Measurements from ENCODE around the gene RNF103.
"Not testable (repeated sequence)": the region's sequence is repeated elsewhere in the genome, so short reads cannot be mapped to it uniquely, and the experiment has no call there.

RNF103 gene

DNA sequence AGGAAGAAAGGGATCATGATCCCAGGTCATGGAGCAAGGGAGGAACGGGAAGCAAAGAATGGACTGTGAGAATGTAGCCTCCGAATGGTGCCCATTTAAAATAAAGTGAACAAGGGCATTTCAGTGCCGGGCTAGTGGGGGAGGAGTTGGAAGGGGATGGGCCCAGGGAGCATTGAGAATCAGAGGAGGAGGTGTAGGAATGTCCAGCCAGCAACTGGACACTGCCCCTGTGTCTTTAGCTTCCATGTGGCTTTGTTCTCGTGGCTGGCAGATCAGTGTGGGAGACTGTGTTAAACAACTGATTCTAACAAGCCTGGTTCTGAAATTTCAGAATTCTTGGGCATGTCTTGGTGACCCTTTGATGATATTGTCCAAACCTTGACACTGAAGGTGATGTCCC lies 1.4 kb upstream of the RNF103 start:
- no peak for DNase-seq (ENCODE audit: low read depth)

GRCh38 chr2:86624267-86624547 lies 542 bp upstream of the RNF103 start:
- no peak for DNase-seq (ENCODE audit: low read depth)

- DNase-seq (ENCODE audit: low read depth) = peak; percentile 29
These were observed 597 bp downstream of the RNF103 start for GRCh38 chr2:86623043-86623493.

- DNase-seq (ENCODE audit: low read depth) = peak; percentile 8
These were observed 1.1 kb downstream of the RNF103 start for GRCh38 chr2:86622519-86623042.

DNA sequence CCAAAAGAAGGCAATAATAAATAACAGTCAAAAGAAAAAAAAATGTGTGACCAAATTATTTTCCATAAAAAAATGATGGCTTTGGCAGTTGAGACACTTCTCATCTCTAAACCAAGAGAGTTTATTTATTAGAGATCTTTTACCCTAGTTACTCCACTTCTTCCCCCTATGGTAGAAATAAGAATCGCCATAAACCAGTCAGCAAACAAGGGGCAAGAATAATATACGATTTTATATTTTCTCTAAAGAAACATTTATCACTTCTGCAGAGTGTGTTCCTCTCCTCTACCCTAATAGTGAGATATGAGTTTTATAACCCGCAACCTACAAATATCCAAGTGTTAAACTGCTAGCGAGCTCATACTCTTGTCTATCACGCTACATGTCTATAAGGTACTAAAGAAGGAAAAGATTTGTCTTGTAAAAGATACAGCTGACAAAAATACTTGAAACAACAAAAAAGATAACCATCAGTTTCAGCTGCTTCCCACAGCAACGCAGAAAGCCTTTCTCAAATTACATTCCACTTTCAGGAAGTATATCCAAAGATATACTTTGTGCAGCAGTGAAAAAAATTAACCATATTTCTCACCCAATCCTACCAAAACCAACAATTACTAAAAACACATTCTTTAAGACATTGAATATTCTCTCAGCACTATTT lies 2.3 kb downstream of the RNF103 start:
- no peak for DNase-seq (ENCODE audit: low read depth)

DNA sequence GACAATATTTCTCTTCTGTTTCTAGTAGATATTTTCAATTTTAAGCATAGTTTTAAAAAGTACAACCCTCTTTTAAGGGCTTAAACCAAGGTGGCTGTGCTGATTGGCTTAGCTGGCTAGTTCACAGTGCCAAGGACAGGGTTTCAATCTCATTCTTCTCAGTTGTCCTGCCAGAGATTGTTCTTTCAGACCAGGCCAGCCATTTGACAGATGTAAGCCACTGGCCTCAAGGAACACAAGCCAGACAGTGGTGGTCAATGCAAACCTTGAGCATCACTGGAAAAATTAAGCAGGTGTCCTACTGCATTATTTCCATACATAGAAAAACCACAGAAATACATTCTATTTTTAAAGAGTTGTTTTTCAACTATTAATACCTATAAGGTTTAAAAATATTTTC lies 5.9 kb downstream of the RNF103 start:
- DNase-seq (ENCODE audit: low read depth) = no peak

- DNase-seq (ENCODE audit: low read depth) = no peak
These were observed 6.5 kb downstream of the RNF103 start for GRCh38 chr2:86617153-86617552.

DNA sequence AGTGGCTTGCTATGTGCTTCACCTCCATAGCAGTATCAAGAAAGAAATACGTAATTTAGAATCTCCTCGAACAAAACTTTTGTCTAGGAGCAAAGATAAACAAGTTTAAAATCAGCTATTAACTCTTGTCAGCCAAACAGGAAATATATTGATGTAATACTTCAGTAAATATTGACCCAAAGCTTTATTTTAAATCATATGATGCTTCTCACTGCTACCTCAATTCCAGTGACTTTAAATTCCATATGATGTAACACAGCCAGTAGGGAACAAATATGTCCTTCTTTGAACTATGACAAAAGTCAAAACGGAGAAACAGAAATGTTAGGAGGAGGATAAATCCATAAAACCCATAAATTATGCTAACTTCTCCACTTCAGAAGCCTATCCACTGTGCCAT lies 7.2 kb downstream of the RNF103 start:
- no peak for DNase-seq (ENCODE audit: low read depth)

GRCh38 chr2:86615596-86615995 lies 8.1 kb downstream of the RNF103 start:
- DNase-seq (ENCODE audit: low read depth) = no peak

DNA sequence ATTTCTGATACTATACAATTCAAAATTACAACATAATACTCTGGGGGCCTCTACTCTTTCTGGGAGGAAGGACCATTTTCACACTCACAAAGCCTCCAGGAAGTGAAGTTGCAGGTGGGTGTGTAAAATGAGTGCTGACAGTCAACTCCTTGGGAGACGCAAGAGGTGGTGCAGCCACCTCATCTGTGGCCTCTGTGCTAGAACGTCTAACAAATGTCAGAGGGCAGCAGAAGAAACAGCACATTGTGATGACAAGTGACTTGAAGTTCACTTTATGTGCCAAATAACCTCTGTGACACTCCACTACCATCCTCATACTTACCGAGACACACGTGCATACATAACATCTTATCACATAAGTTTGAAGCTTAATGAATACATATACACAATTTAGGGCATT lies 10.2 kb downstream of the RNF103 start:
- DNase-seq (ENCODE audit: low read depth) = no peak

GRCh38 chr2:86610871-86611270 lies 12.8 kb downstream of the RNF103 start:
- no peak for DNase-seq (ENCODE audit: low read depth)

DNA sequence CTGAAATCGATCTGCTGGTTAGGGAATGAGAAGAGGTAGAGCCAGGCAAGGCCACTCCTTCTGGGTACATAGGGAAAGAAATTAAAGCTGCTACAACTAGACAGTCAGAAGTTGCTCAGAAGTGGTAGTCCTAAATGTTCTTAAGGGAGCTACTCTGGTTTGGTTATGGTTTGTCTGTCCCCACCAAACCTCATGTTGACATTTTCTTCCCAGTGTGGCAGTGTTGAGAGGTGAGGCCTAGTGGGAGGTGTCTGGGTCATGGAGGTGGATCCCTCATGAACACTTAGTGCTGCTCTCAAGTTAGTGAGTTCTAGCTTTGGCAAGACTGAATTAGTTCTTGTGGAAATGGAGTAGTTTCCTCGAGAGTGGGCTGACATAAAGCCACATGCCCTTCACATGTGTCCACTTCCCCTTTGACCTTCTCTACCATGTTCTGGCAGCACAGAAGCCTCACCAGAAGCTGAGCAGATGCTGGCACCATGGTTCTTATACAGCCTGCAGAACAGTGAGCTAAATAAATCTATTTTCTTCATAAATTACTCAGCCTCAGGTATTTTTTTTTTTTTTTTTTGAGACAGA lies 14.7 kb downstream of the RNF103 start:
- no peak for DNase-seq (ENCODE audit: low read depth)

GRCh38 chr2:86603905-86604304 lies 19.8 kb downstream of the RNF103 start:
- no peak for DNase-seq (ENCODE audit: low read depth)

- no peak for DNase-seq (ENCODE audit: low read depth)
These were observed 24.7 kb downstream of the RNF103 start for GRCh38 chr2:86598966-86599365.

DNA sequence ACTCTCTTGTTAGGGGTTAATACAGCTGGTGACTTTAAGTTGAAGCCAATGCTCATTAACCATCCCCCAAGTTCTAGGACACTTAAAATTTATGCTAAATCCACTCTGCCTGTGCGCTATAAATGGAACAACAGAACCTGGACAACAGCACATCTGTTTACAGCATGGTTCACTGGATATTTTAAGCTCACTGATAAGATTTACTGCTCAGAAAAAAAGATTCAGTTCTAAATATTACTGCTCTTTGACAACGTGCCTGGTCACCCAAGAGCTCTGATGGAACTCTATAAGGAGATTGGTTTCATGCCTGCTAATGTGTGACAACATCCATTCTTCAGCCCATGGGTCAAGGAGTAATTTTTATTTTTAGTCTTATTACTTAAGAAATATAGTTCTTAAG lies 27.5 kb downstream of the RNF103 start:
- no peak for DNase-seq (ENCODE audit: low read depth)

DNA sequence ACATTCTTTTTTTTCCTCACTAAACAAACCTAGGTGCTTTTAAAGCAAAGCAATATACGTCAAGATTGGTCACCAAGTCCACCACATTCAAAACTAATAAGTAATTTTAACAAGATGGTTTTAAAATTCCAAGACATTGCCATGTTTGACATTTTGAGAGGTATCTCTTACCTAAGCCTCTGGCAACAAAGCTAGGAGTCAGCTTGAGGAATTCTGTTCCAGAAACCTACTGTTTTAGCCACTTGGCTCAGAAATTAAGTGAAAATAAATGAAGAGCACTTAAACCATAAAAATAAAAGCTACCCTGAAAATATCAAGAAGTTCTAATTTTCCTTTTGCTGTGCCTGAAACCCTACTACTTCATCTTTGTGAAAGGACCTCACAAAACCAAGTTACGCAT lies 30.4 kb downstream of the RNF103 start:
- DNase-seq (ENCODE audit: low read depth) = no peak

DNA sequence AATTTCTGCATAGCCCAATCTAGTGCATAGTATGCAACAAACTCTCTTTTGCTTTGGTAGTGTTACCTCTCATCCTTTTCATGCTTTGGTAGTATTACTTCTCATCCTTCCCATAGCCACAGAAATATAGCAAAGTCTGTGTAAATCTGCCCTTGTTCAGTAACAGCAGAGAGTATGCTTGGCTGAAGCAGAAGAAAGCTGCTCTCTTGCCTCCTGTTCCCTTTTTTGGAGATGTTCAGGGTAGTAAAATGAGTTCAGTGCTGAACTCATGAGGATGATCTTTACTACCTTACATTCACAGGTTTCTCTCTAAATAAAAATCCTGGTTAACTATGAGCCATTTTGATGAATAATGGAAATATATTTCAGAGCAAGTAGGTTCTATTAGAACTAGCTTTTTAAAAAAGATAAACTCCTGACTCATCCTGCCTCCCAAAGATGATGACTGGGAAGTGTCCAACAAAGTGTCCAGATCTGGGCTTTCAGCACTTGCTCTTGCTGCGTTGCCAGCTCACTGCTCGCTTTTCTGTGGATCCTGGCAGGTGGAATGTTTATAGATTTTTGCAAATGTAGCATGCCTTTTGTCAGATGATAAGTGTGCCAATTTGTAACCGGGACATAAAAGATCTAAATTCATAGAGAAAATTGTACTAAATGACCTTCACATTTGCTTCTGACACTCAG lies 31.0 kb downstream of the RNF103 start:
- no peak for DNase-seq (ENCODE audit: low read depth)

DNA sequence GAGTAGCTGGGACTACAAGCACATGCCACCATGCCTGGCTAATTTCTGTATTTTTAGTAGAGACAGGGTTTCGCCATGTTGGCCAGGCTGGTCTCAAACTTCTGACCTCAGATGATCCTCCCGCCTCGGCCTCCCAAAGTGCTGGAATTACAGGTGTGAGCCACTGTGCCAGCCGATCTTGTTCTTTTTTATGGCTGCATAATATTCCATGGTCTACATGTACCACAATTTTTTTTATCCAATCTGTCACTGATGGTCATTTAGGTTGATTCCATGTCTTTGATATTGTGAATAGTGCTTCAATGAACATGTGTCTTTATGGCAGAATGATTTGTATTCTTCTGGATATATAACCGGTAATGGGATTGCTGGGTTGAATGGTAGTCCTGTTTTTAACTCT lies 34.0 kb downstream of the RNF103 start:
- not testable (repeated sequence) for DNase-seq (ENCODE audit: low read depth)

DNA sequence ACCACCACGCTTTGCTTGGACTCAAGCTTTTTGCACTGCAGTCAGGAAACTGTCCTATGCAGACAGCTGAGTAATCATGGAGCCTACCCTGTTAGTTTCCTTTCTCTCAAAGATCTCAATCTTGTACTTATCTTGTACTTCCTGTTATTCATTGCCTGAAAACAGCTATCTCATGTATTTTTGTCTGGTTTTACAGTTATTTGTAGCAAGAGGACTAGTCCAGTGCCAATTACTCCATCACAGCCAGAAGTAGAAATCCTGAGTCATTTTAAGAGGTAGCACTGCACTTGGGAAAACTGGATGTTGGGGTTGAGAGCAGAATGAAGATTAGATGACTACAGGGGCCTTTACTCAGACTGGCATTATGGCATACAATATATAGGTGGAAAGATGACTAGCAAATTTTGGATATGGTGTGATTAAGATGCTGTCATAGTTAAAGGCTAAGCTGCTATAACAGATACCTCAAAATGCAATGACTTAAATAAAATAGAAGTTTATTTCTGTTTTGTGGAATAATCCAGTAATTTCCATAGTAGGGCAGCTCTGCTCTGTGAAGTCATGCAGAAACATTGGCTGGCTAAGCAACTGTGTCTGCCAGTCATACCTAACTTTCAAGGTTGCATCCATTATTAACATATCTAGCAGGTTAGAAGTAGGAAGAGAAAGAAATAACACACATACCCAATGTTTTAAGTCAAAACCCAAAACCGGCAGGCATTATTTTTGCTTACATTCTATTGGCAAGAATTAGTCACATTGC lies 39.3 kb downstream of the RNF103 start:
- DNase-seq (ENCODE audit: low read depth) = no peak

DNA sequence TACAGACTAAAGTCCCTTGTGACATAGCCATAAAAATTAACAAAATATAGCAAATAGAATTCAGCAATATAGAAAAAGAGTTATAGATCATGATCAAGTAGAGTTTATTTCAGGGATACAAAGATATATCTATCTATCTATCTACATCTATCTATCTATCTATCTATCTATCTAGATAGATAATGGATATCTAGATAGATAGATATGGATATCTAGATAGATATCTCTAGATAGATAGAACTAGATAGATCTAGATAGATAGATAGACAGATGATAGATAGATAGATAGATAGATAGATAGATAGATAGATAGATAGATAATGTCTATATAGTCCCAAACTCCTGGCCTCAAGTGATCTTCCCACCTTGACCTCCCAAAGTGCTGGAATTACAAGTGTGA lies 43.1 kb downstream of the RNF103 start:
- no peak for DNase-seq (ENCODE audit: low read depth)

DNA sequence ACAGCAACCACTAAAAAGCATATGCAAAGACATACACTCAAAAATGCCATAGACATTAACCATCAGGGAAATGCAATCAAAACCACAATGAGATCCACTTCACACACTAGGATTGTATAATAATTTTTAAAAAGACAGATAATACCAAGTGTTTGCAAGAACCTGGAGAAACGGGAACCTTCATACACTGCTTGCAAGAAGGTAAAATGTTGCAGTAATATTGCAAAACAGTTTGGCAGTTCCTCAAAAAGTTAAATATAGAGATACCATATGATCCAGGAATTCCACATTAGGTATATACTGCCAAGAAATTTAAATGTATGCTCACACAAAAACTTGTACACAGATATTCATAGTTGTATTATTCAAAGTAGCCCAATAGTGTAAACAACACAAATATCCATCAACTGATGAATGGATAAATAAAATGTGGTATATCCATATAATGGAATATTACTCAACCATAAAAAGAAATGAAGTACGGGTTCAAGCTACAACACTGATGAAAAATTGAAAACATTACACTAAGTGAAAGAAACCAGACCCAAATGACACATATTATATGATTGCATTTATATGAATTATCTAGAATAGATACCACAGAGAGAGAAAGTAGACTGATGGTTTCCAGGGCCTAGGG lies 45.7 kb downstream of the RNF103 start:
- no peak for DNase-seq (ENCODE audit: low read depth)

- no peak for DNase-seq (ENCODE audit: low read depth)
These were observed 53.6 kb downstream of the RNF103 start for GRCh38 chr2:86570059-86570458.

Measured in activated T-helper 9 cell treated with anti-CD3 and anti-CD28 coated beads, Interleukin-2, amount 50 U/mL, for 16 hours (primary cell).